ENCODE results near the gene HES3. TPM values are rescaled to one million over a fixed set of nuclear protein-coding genes. Genes with fewer than 3 reads are reported as not detected.

The HES3 gene
- total RNA-seq, 1 experiment from 2014 or later = not detected

Other genes with a start within 250 kb of the HES3 start
- gene KCNAB2, start 198.3 kb upstream of the HES3 start, total RNA-seq (2014; rRNA removed; shearing (Covaris generic)) = 14.4 and 20.1 TPM in 2 replicates
- 0.30 TPM in 1 of 2 replicates, not detected in the other for gene CHD5, start 63.9 kb upstream of the HES3 start, total RNA-seq (2014; rRNA removed; shearing (Covaris generic))
- 298 and 299 TPM in 2 replicates for gene RPL22, start 44.6 kb upstream of the HES3 start, total RNA-seq (2014; rRNA removed; shearing (Covaris generic))
- 12.4 and 12.9 TPM in 2 replicates for gene RNF207, start 38.1 kb upstream of the HES3 start, total RNA-seq (2014; rRNA removed; shearing (Covaris generic))
- 42.2 and 47.9 TPM in 2 replicates for gene ICMT, start 8.2 kb upstream of the HES3 start, total RNA-seq (2014; rRNA removed; shearing (Covaris generic))
- gene GPR153, start 16.9 kb downstream of the HES3 start, total RNA-seq (2014; rRNA removed; shearing (Covaris generic)) = 0.62 and 1.2 TPM in 2 replicates
- 22.5 and 24.4 TPM in 2 replicates for gene ACOT7, start 149.6 kb downstream of the HES3 start, total RNA-seq (2014; rRNA removed; shearing (Covaris generic))
- 0.57 and 1.0 TPM in 2 replicates for gene HES2, start 175.7 kb downstream of the HES3 start, total RNA-seq (2014; rRNA removed; shearing (Covaris generic))
- 0.17 TPM in 1 of 2 replicates, not detected in the other for gene ESPN, start 180.6 kb downstream of the HES3 start, total RNA-seq (2014; rRNA removed; shearing (Covaris generic))
- gene TNFRSF25, start 222.0 kb downstream of the HES3 start, total RNA-seq (2014; rRNA removed; shearing (Covaris generic)) = 3.3 and 4.2 TPM in 2 replicates
- 3.4 and 3.6 TPM in 2 replicates for gene PLEKHG5, start 247.5 kb downstream of the HES3 start, total RNA-seq (2014; rRNA removed; shearing (Covaris generic))